HG03378 (cell line): Measurements from ENCODE around the gene NOTCH2.
"Not testable (repeated sequence)": the region's sequence is repeated elsewhere in the genome, so short reads cannot be mapped to it uniquely, and the experiment has no call there.

Source experiments
- ATAC-seq: cut with Tn5 transposase; IDR thresholded peaks from one replicate; pipeline ENCODE4 v1.9.1; 2021; ENCODE audit warnings: mild to moderate bottlenecking, moderate library complexity; ENCODE audit not compliant: unreplicated experiment

The NOTCH2 gene

GRCh38 chr1:120069920-120070214 lies 405 bp upstream of the NOTCH2 start:
- not testable (repeated sequence) for ATAC-seq

GRCh38 chr1:120068683-120069066 lies 787 bp downstream of the NOTCH2 start:
- ATAC-seq: not testable (repeated sequence)

GRCh38 chr1:120048208-120048607 lies 21.3 kb downstream of the NOTCH2 start:
- not testable (repeated sequence) for ATAC-seq

- ATAC-seq: not testable (repeated sequence)
These were observed 27.7 kb downstream of the NOTCH2 start for GRCh38 chr1:120041771-120042170.

GRCh38 chr1:120032253-120032652 lies 37.2 kb downstream of the NOTCH2 start:
- not testable (repeated sequence) for ATAC-seq

- ATAC-seq: not testable (repeated sequence)
These were observed 45.7 kb downstream of the NOTCH2 start for GRCh38 chr1:120023791-120024190.

- ATAC-seq: not testable (repeated sequence)
These were observed 54.5 kb downstream of the NOTCH2 start for GRCh38 chr1:120014978-120015377.

- not testable (repeated sequence) for ATAC-seq
These were observed 61.1 kb downstream of the NOTCH2 start for GRCh38 chr1:120008320-120008719.

GRCh38 chr1:120007850-120008249 lies 61.6 kb downstream of the NOTCH2 start:
- not testable (repeated sequence) for ATAC-seq

GRCh38 chr1:120001035-120001434 lies 68.4 kb downstream of the NOTCH2 start:
- ATAC-seq: not testable (repeated sequence)

- ATAC-seq: not testable (repeated sequence)
These were observed 72.6 kb downstream of the NOTCH2 start for GRCh38 chr1:119996731-119997312.

- not testable (repeated sequence) for ATAC-seq
These were observed 73.5 kb downstream of the NOTCH2 start for GRCh38 chr1:119995975-119996374.

- no peak for ATAC-seq
These were observed 81.0 kb downstream of the NOTCH2 start for GRCh38 chr1:119988306-119989062.

- no peak for ATAC-seq
These were observed 81.8 kb downstream of the NOTCH2 start for GRCh38 chr1:119987686-119988085.

GRCh38 chr1:119987112-119987511 lies 82.3 kb downstream of the NOTCH2 start:
- ATAC-seq: no peak

GRCh38 chr1:119986007-119986497 lies 83.4 kb downstream of the NOTCH2 start:
- no peak for ATAC-seq

GRCh38 chr1:119984771-119985170 lies 84.7 kb downstream of the NOTCH2 start:
- ATAC-seq: no peak

GRCh38 chr1:119981986-119982815 lies 87.3 kb downstream of the NOTCH2 start:
- no peak for ATAC-seq

GRCh38 chr1:119981496-119981895 lies 88.0 kb downstream of the NOTCH2 start:
- no peak for ATAC-seq

- ATAC-seq: no peak
These were observed 91.4 kb downstream of the NOTCH2 start for GRCh38 chr1:119978018-119978505.

GRCh38 chr1:119977113-119977736 lies 92.2 kb downstream of the NOTCH2 start:
- ATAC-seq: not testable (repeated sequence)
